ENCODE data around the gene PPP2R3A.

The PPP2R3A gene

GRCh38 chr3:136050250-136050649, 84.7 kb downstream of the PPP2R3A start:
- no peak overlapping the region for H3K27ac ChIP-seq (ENCODE audit: low read depth, low read length, poor library complexity, severe bottlenecking)
- no peak overlapping the region for H3K4me2 ChIP-seq (ENCODE audit: low read length)
- H3K4me3 ChIP-seq (ENCODE audit: low read depth, low read length, poor library complexity, severe bottlenecking), result no peak overlapping the region

GRCh38 chr3:136055491-136055890, 90.0 kb downstream of the PPP2R3A start:
- no peaks in the 10 kb centered on the region for H3K4me1 ChIP-seq (ENCODE audit: insufficient read depth, low read length, severe bottlenecking)
- H3F3A ChIP-seq (ENCODE audit: insufficient read depth, low read length), result no peaks in the 10 kb centered on the region
- H3K9me2 ChIP-seq (ENCODE audit: low read depth, low read length), result no peaks in the 10 kb centered on the region
- no peaks in the 10 kb centered on the region for H3K27me3 ChIP-seq (ENCODE audit: insufficient read depth, low read length)
- no peak overlapping the region for H2AFZ ChIP-seq (ENCODE audit: low read length)
- no peak for TF ChIP-seq CTCF (IDR thresholded peaks at IDR 0.05; ENCODE audit: low read length)
- TF ChIP-seq EZH2 (IDR thresholded peaks at IDR 0.05; ENCODE audit: borderline replicate concordance, low read length), result no peak
- no peak overlapping the region for H3K4me3 ChIP-seq (ENCODE audit: low read depth, low read length, poor library complexity, severe bottlenecking)
- H3K27ac ChIP-seq (ENCODE audit: low read depth, low read length, poor library complexity, severe bottlenecking), result no peak overlapping the region
- no peaks in the 10 kb centered on the region for H4K20me1 ChIP-seq (ENCODE audit: insufficient read depth, low read length)
- H3K36me3 ChIP-seq (ENCODE audit: insufficient read depth, low read length), result no peaks in the 10 kb centered on the region
- H3K9me3 ChIP-seq (ENCODE audit: low read length), result no peaks in the 10 kb centered on the region
- no peaks in the 10 kb centered on the region for H3K79me2 ChIP-seq (ENCODE audit: insufficient read depth, low read length)
- H3K9ac ChIP-seq (ENCODE audit: low read length), result no peak overlapping the region
- no peak overlapping the region for H3K4me2 ChIP-seq (ENCODE audit: low read length)

More at GRCh38 chr3:136050250-136050649, 84.7 kb downstream of the PPP2R3A start:
- H3K79me2 ChIP-seq (ENCODE audit: insufficient read depth, low read length), result no peaks in the 10 kb centered on the region
- H3K9ac ChIP-seq (ENCODE audit: low read length), result no peak overlapping the region
- H3K4me1 ChIP-seq (ENCODE audit: insufficient read depth, low read length, severe bottlenecking), result no peaks in the 10 kb centered on the region
- H4K20me1 ChIP-seq (ENCODE audit: insufficient read depth, low read length), result no peaks in the 10 kb centered on the region
- H3K36me3 ChIP-seq (ENCODE audit: insufficient read depth, low read length), result no peaks in the 10 kb centered on the region
- no peaks in the 10 kb centered on the region for H3K9me2 ChIP-seq (ENCODE audit: low read depth, low read length)
- no peaks in the 10 kb centered on the region for H3K9me3 ChIP-seq (ENCODE audit: low read length)
- H2AFZ ChIP-seq (ENCODE audit: low read length), result no peak overlapping the region
- TF ChIP-seq EZH2 (IDR thresholded peaks at IDR 0.05; ENCODE audit: borderline replicate concordance, low read length) (no peak), CTCF (IDR thresholded peaks at IDR 0.05; ENCODE audit: low read length) (no peak)
- no peaks in the 10 kb centered on the region; the same call in 1 of the 2 replicates for H3K27me3 ChIP-seq (ENCODE audit: insufficient read depth, low read length)
- H3F3A ChIP-seq (ENCODE audit: insufficient read depth, low read length), result no peaks in the 10 kb centered on the region

GRCh38 chr3:136067211-136067610, 101.7 kb downstream of the PPP2R3A start:
- H3K27ac ChIP-seq (ENCODE audit: low read depth, low read length, poor library complexity, severe bottlenecking), result no peak overlapping the region
- H3K27me3 ChIP-seq (ENCODE audit: insufficient read depth, low read length), result no peaks in the 10 kb centered on the region
- no peaks in the 10 kb centered on the region for H4K20me1 ChIP-seq (ENCODE audit: insufficient read depth, low read length)
- no peaks in the 10 kb centered on the region for H3K36me3 ChIP-seq (ENCODE audit: insufficient read depth, low read length)
- H3K4me2 ChIP-seq (ENCODE audit: low read length), result no peak overlapping the region
- no peak overlapping the region for H3K9ac ChIP-seq (ENCODE audit: low read length)
- no peak overlapping the region for H2AFZ ChIP-seq (ENCODE audit: low read length)
- no peak for TF ChIP-seq CTCF (IDR thresholded peaks at IDR 0.05; ENCODE audit: low read length)
- no peak for TF ChIP-seq EZH2 (IDR thresholded peaks at IDR 0.05; ENCODE audit: borderline replicate concordance, low read length)
- no peaks in the 10 kb centered on the region for H3F3A ChIP-seq (ENCODE audit: insufficient read depth, low read length)
- H3K9me3 ChIP-seq (ENCODE audit: low read length), result no peaks in the 10 kb centered on the region
- no peaks in the 10 kb centered on the region for H3K9me2 ChIP-seq (ENCODE audit: low read depth, low read length)
- H3K4me1 ChIP-seq (ENCODE audit: insufficient read depth, low read length, severe bottlenecking), result no peaks in the 10 kb centered on the region
- no peak overlapping the region for H3K4me3 ChIP-seq (ENCODE audit: low read depth, low read length, poor library complexity, severe bottlenecking)
- no peaks in the 10 kb centered on the region for H3K79me2 ChIP-seq (ENCODE audit: insufficient read depth, low read length)
